Mammary epithelial cell (primary cell): Measurements from ENCODE around the gene IP6K3.

Source experiments
- CTCF ChIP-seq, 2 donors: IDR thresholded peaks in 1 of 2; conservative IDR thresholded peaks in 1 of 2; 2 replicates each; pipeline ENCODE4 v1.5.1; 2011 to 2012; ENCODE audit warnings: inconsistent platforms in 2 of 2, low read length in 2 of 2, mild to moderate bottlenecking in 2 of 2, control low read depth in 1 of 2, low read depth in 1 of 2; ENCODE audit not compliant: insufficient read depth in 1 of 2; ENCODE audit errors: extremely low read depth in 1 of 2
- EZH2 ChIP-seq: IDR thresholded peaks from 2 replicates; pipeline ENCODE4 v1.6.1; 2012; ENCODE audit warnings: low read length, inconsistent platforms, borderline replicate concordance

GRCh38 chr6:33762713-33763112 lies 16.0 kb upstream of the IP6K3 start:
- TF ChIP-seq CTCF (conservative IDR thresholded peaks at IDR 0.05 in 1 of 2, IDR thresholded peaks at IDR 0.05 in 1 of 2; ENCODE audit: extremely low read depth in 1 of 2, insufficient read depth in 1 of 2, low read depth in 1 of 2, low read length in 2 of 2) (no peak), EZH2 (no peak)
